ENCODE measurements around the gene CNOT10. TPM values are rescaled to one million over a fixed set of nuclear protein-coding genes. Genes with fewer than 3 reads are reported as not detected.

Gene CNOT10
- total and polyA plus RNA-seq, 2 donors (not counting 1 experiment from before 2014, with no cell fraction given), result 22.6 to 69.0 TPM

- Histone ChIP-seq H3K36me3 (replicated peaks in 1 of 2; ENCODE audit: control extremely low read depth in 1 of 2, control insufficient read depth in 1 of 2, extremely low read depth in 1 of 2, insufficient read depth in 2 of 2, low read length in 1 of 2) (peaks cover 5 to 47% of the 10 kb centered on the region in 2 experiments), H3K9me3 (ENCODE audit: control extremely low read depth in 1 of 3, control insufficient read depth in 2 of 3, insufficient read depth in 1 of 3, low read length in 2 of 3) (no peaks in the 10 kb centered on the region), H3K27me3 (replicated peaks in 1 of 4; ENCODE audit: control extremely low read depth in 1 of 4, control insufficient read depth in 3 of 4, insufficient read depth in 4 of 4, low read length in 3 of 4) (no peaks in the 10 kb centered on the region), H3K4me3 (ENCODE audit: control extremely low read depth in 1 of 5, extremely low read depth in 1 of 5, insufficient read depth in 1 of 5, low read depth in 2 of 5, low read length in 4 of 5) (no peak overlapping the region), H3K4me2 (replicated peaks; ENCODE audit: low read depth, low read length, poor library complexity, severe bottlenecking) (no peak overlapping the region), H2AFZ (ENCODE audit: insufficient read depth, low read depth, low read length, poor library complexity, severe bottlenecking) (no peak overlapping the region), H3K79me2 (ENCODE audit: control insufficient read depth, insufficient read depth, low read length) (no peaks in the 10 kb centered on the region), H3K27ac (ENCODE audit: low read length in 2 of 2) (no peak overlapping the region), H3K4me1 (ENCODE audit: control insufficient read depth in 2 of 2, insufficient read depth in 2 of 2, low read length in 2 of 2) (no peaks in the 10 kb centered on the region), H4K20me1 (ENCODE audit: control insufficient read depth, insufficient read depth, low read length, poor library complexity, severe bottlenecking) (no peaks in the 10 kb centered on the region), H3K9ac (ENCODE audit: low read length) (no peak overlapping the region)
- Mint-ChIP-seq H3K4me3 (no peak overlapping the region), H3K4me1 (peaks cover 8% of the 10 kb centered on the region), H3K27me3 (no peaks in the 10 kb centered on the region), H3K9me3 (ENCODE audit: insufficient read depth) (no peaks in the 10 kb centered on the region), H3K27ac (no peak overlapping the region)
- POLR2A ChIA-PET, result no interaction called here
- WGBS (ENCODE audit: insufficient coverage), result 97% methylated on average over 7 of the region's 8 CpGs
- CTCF ChIA-PET, result no interaction called here
- no peak for ATAC-seq (ENCODE audit: low read depth)
- DNase-seq, result no peak
- no peak for TF ChIP-seq EZH2 (IDR thresholded peaks at IDR 0.05; ENCODE audit: borderline replicate concordance, insufficient read depth, low read depth, low read length, poor library complexity, severe bottlenecking)
- TF ChIP-seq CTCF (IDR thresholded peaks at IDR 0.05), result no peak
- intact Hi-C loops (cut with micrococcal nuclease), result no loop called here
These were observed 79.5 kb downstream of the CNOT10 start for GRCh38 chr3:32764481-32764880.

DNA sequence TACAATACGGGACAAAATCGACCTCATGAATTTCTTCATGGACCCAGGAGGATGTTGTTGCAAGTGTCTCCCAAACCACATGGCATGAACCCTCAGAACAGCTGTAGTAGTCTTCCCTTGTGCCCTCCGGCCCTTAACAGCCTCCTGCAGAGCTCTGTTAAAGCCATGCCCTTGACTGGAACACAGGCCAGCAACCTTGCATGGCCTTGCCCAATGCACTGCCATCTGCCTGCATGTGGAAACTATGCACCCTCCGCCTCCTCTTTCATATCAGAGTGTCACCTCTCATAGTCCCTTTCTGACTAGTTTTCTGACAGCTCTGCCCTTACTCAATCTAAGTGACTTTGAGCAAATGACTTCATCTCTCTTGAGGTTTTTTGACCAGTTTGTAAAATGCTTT is 93.4 kb downstream of the CNOT10 start:
- H3K27me3 ChIP-seq (replicated peaks in 1 of 4; ENCODE audit: control extremely low read depth in 1 of 4, control insufficient read depth in 3 of 4, insufficient read depth in 4 of 4, low read length in 3 of 4), result peaks cover 0 to 13% (median 0%) of the 10 kb centered on the region in 4 experiments
- no peak for DNase-seq
- no peak overlapping the region for H3K9ac ChIP-seq (ENCODE audit: low read length)
- POLR2A ChIA-PET, result no interaction called here
- no peaks in the 10 kb centered on the region for H4K20me1 ChIP-seq (ENCODE audit: control insufficient read depth, insufficient read depth, low read length, poor library complexity, severe bottlenecking)
- H3K27me3 Mint-ChIP-seq, result no peaks in the 10 kb centered on the region
- intact Hi-C loops (cut with micrococcal nuclease), result no loop called here
- WGBS (ENCODE audit: insufficient coverage), result 93% methylated on average over 4 of the region's 4 CpGs
- H3K27ac ChIP-seq (ENCODE audit: low read length in 2 of 2), result no peak overlapping the region
- no peaks in the 10 kb centered on the region for H3K9me3 Mint-ChIP-seq (ENCODE audit: insufficient read depth)
- H3K4me3 Mint-ChIP-seq, result no peak overlapping the region
- H3K4me1 Mint-ChIP-seq, result peaks cover 8% of the 10 kb centered on the region
- peaks cover 4 to 10% of the 10 kb centered on the region in 2 donors for H3K4me1 ChIP-seq (ENCODE audit: control insufficient read depth in 2 of 2, insufficient read depth in 2 of 2, low read length in 2 of 2)
- TF ChIP-seq CTCF (IDR thresholded peaks at IDR 0.05) (no peak), EZH2 (IDR thresholded peaks at IDR 0.05; ENCODE audit: borderline replicate concordance, insufficient read depth, low read depth, low read length, poor library complexity, severe bottlenecking) (no peak)
- ATAC-seq (ENCODE audit: low read depth), result no peak
- H3K4me2 ChIP-seq (replicated peaks; ENCODE audit: low read depth, low read length, poor library complexity, severe bottlenecking), result no peak overlapping the region
- H3K27ac Mint-ChIP-seq, result no peak overlapping the region
- H3K9me3 ChIP-seq (ENCODE audit: control extremely low read depth in 1 of 3, control insufficient read depth in 2 of 3, insufficient read depth in 1 of 3, low read length in 2 of 3), result no peaks in the 10 kb centered on the region
- H3K4me3 ChIP-seq (ENCODE audit: control extremely low read depth in 1 of 5, extremely low read depth in 1 of 5, insufficient read depth in 1 of 5, low read depth in 2 of 5, low read length in 4 of 5), result no peak overlapping the region
- H3K79me2 ChIP-seq (ENCODE audit: control insufficient read depth, insufficient read depth, low read length), result no peaks in the 10 kb centered on the region
- H3K36me3 ChIP-seq (replicated peaks in 1 of 2; ENCODE audit: control extremely low read depth in 1 of 2, control insufficient read depth in 1 of 2, extremely low read depth in 1 of 2, insufficient read depth in 2 of 2, low read length in 1 of 2), result peaks cover 1 to 8% of the 10 kb centered on the region in 2 experiments
- CTCF ChIA-PET, result no interaction called here
- no peak overlapping the region for H2AFZ ChIP-seq (ENCODE audit: insufficient read depth, low read depth, low read length, poor library complexity, severe bottlenecking)

Measured in B cell (primary cell).